ENCODE results near the gene GRIN2C. TPM values are rescaled to one million over a fixed set of nuclear protein-coding genes. Genes with fewer than 3 reads are reported as not detected.
"Not testable (repeated sequence)": the region's sequence is repeated elsewhere in the genome, so short reads cannot be mapped to it uniquely, and the experiment has no call there.

Gene GRIN2C
- polyA plus RNA-seq, 3 donors: 0.10 to 0.14 (median 0.13) TPM

- DNase-seq (ENCODE audit: low read depth in 3 of 3, low spot score in 2 of 3): no peak
These were observed 21.4 kb upstream of the GRIN2C start for GRCh38 chr17:74881073-74881472.

DNA sequence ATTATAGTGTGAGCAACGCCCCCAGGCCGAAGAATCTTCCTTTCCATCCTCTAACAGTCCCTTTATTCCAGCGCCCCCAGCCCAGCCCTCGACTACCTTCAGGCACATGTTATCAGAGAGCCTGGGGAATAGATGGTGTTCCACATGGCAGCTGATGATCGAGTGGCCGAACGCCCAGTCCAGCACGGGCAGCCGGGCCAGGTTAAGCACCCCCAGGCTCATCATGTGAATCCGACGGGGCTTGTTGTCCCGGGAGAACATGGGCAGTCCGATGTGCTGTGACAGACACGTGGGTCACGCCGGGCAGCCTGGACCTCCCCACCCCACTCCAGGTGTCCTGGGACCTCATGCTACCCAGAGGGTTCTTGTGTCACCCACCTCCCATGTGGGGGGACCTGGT, 19.6 kb upstream of the GRIN2C start:
- DNase-seq (ENCODE audit: low read depth in 3 of 3, low spot score in 2 of 3): no peak

DNA sequence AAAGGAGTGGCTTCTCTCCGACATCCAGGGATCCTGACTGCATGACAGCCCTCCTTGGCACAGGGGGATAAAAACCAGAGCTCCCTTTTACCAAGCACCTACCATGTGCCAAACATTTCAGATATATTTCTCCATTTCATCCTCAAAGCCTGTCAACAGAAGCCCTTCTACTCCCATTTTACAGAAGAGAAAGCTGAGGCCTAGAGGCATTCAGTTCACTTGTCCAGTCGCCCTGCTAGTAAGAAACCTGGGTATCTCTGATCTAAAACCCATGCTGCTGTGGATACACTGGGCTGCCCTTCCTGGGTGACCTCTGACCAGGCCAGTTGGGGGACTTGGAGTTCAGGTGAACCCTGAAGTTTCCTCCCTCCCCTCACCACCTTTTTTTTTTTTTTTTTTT, 19.0 kb upstream of the GRIN2C start:
- no peak for DNase-seq (ENCODE audit: low read depth in 3 of 3, low spot score in 2 of 3)

GRCh38 chr17:74877592-74878548, 18.2 kb upstream of the GRIN2C start:
- no peak for DNase-seq (ENCODE audit: low read depth in 3 of 3, low spot score in 2 of 3)

GRCh38 chr17:74875977-74876593, 16.4 kb upstream of the GRIN2C start:
- no peak for DNase-seq (ENCODE audit: low read depth in 3 of 3, low spot score in 2 of 3)

DNA sequence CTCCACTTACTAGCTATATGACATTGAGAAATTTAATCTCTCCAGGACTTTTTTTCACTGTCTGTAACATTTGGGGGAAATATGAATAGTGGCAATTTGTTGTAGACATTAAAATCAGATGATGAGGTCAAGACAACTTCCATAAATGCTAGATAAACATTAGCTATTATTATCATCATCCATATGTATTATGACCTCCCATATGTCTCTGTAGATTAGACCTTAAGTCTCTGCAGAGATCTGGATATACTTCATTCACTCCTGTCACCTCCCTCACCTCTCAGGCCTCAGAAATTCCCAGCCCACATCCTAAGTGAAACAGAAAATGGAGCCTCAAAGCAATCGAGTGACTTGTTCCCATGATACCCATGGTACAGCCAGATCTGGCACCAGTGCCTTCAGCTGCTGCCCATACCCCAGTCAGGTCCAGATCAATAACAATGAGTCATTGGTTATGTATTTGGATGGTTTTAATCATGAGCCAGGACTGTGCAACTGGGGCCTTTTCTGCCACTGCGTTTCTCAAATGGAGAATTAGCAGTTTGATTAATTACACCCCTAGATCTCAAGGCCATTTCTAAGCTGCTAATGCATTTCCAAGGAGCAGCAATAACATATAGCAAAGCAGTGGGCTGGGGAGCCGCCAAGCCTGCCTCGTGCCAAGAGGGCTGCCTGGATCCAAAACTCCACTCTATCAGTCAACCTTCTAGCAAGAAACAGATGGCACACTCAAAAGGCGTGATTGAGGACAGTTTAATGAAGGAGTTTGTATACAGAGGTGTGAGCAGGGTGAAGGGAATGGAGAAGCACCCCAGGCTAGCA, 15.7 kb upstream of the GRIN2C start:
- DNase-seq (ENCODE audit: low read depth in 3 of 3, low spot score in 2 of 3): no peak

GRCh38 chr17:74874615-74875037, 14.9 kb upstream of the GRIN2C start:
- no peak for DNase-seq (ENCODE audit: low read depth in 3 of 3, low spot score in 2 of 3)

GRCh38 chr17:74873874-74874614, 14.4 kb upstream of the GRIN2C start:
- DNase-seq (ENCODE audit: low read depth in 3 of 3, low spot score in 2 of 3): no peak

GRCh38 chr17:74873037-74873873, 13.6 kb upstream of the GRIN2C start:
- peak; percentile 99 to 100 (median 99) for DNase-seq (ENCODE audit: low read depth in 3 of 3, low spot score in 2 of 3)

DNA sequence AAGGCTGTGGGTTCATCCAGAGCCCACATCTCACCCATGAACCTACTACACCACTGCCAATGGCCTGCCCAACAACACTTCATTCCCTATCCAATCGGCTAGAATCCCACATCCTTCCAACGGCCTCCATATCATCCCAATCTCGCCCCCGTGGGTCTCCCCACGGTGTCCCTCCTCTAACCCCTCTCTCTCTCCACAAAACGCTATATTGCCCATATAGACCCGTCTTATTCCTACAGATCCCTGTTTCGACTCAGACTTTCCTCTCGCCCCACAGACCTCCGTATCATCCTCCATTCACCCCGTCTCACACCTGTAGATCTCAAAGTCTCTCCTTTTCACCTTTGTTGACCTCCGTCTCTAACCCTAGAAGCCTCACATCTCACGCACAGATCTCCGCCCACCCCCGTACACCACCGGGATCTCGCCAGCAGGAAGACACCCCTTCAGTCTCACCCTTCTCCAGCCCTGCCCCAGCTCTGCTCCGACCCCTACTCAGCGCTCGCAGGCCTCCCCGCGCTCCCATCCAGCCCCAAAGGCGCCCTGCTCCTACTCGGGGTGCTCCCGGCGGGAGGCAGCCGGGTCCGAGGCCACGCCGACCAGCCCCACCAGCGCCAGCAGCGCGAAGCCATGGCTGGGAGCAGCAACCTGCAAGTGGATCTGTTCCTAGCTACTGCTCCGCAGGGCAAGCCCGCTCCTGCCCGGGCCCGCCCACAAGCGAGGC, 12.8 kb upstream of the GRIN2C start, which contains the start of gene FDXR:
Gene FDXR, minus strand, starts transcription at position 682 of the 724 bp plus-strand sequence. Its CDS starts 50 bp downstream, at position 632.
- DNase-seq (ENCODE audit: low read depth in 3 of 3, low spot score in 2 of 3): no peak

GRCh38 chr17:74871356-74872076, 11.8 kb upstream of the GRIN2C start:
- no peak for DNase-seq (ENCODE audit: low read depth in 3 of 3, low spot score in 2 of 3)

DNA sequence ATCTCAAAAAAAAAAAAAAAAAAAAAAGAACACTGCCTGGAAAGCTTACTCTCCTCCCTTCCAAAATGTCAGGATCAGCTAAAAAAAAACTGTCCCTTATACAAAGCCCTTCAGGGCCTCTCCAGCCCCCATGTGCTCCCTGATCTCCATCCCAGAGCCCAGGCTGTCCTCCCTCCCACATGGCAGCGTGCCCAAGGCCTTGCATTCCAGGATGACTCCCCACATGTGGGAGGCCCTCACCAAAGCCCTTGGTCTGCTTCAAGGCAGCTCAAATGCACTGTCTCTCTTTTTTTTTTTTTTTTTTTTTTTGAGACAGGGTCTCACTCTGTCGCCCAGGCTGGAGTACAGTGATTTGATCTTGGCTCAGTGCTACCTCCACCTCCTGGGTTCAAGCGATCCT, 10.8 kb upstream of the GRIN2C start:
- no peak for DNase-seq (ENCODE audit: low read depth in 3 of 3, low spot score in 2 of 3)

GRCh38 chr17:74870028-74870427, 10.3 kb upstream of the GRIN2C start:
- not testable (repeated sequence) for DNase-seq (ENCODE audit: low read depth in 3 of 3, low spot score in 2 of 3)

GRCh38 chr17:74868908-74869255, 9.2 kb upstream of the GRIN2C start:
- DNase-seq (ENCODE audit: low read depth in 3 of 3, low spot score in 2 of 3): no peak

- DNase-seq (ENCODE audit: low read depth in 3 of 3, low spot score in 2 of 3): no peak
These were observed 8.7 kb upstream of the GRIN2C start for GRCh38 chr17:74868251-74868907.

- DNase-seq (ENCODE audit: low read depth in 3 of 3, low spot score in 2 of 3): no peak
These were observed 6.6 kb upstream of the GRIN2C start for GRCh38 chr17:74866198-74866835.
